Karpas-422 (cell line): ENCODE measurements around the gene SMAD3. TPM values are rescaled to one million over a fixed set of nuclear protein-coding genes. Genes with fewer than 3 reads are reported as not detected.

Experiments
- total RNA-seq: library from RNA; depleted of rRNA; stranded (reverse); fragments of >200 nt; shearing (Covaris generic); gene quantifications from 2 replicates; pipeline ENCODE4 v1.2.3, GENCODE V29; 2014; ENCODE audit warnings: low replicate concordance; rRNA removed

The SMAD3 gene
- total RNA-seq, 1 experiment from 2014 or later, result 27.7 TPM

Other genes with a start within 250 kb of the SMAD3 start
- 30.6 and 46.3 TPM in 2 replicates for gene AAGAB, start 189.1 kb downstream of the SMAD3 start, total RNA-seq
- gene IQCH, start 189.2 kb downstream of the SMAD3 start, total RNA-seq, result 2.4 and 4.0 TPM in 2 replicates